A172 (cell line): Measurements from ENCODE around the gene CEP85. TPM values are rescaled to one million over a fixed set of nuclear protein-coding genes. Genes with fewer than 3 reads are reported as not detected.
A peak's percentile ranks its signal among the peaks of the same experiment; 100 is the strongest.

Experiments
- DNase-seq: peaks from one replicate; pipeline ENCODE4 v3.0.0-alpha.2; 2015; ENCODE audit warnings: low spot score
- total RNA-seq: library from RNA; depleted of rRNA; stranded (reverse); fragments of >200 nt; shearing (Covaris generic); gene quantifications from 2 replicates; pipeline ENCODE4 v1.2.3, GENCODE V29; 2014; rRNA removed

Gene CEP85
- total RNA-seq, 1 experiment from 2014 or later, result 18.0 TPM

GRCh38 chr1:26315874-26316850 is 82.2 kb downstream of the CEP85 start:
- no peak for DNase-seq

- no peak for DNase-seq
These were observed 83.1 kb downstream of the CEP85 start for GRCh38 chr1:26317146-26317545.

- no peak for DNase-seq
These were observed 83.8 kb downstream of the CEP85 start, which contains the start of gene CD52 for GRCh38 chr1:26317612-26318337. TSS of gene CD52 (plus strand) at chr1:26317958. CDS start at chr1:26318018, 60 bp downstream.

- no peak for DNase-seq
These were observed 84.5 kb downstream of the CEP85 start for GRCh38 chr1:26318338-26319064.

- no peak for DNase-seq
These were observed 86.9 kb downstream of the CEP85 start for GRCh38 chr1:26320896-26321295.

GRCh38 chr1:26321315-26322041 is 87.5 kb downstream of the CEP85 start:
- peak; percentile 63 for DNase-seq

- DNase-seq, result no peak
These were observed 88.0 kb downstream of the CEP85 start for GRCh38 chr1:26322042-26322331.

- DNase-seq, result no peak
These were observed 89.4 kb downstream of the CEP85 start for GRCh38 chr1:26323382-26323781.

GRCh38 chr1:26324550-26324949 is 90.5 kb downstream of the CEP85 start:
- no peak for DNase-seq

- no peak for DNase-seq
These were observed 94.0 kb downstream of the CEP85 start for GRCh38 chr1:26327956-26328362.

Other genes with a start within 250 kb of the CEP85 start
- gene PAFAH2, start 236.1 kb upstream of the CEP85 start, total RNA-seq, result 8.5 and 13.0 TPM in 2 replicates
- 0.17 TPM in 1 of 2 replicates, not detected in the other for gene EXTL1, start 212.4 kb upstream of the CEP85 start, total RNA-seq
- not detected in 2 replicates for gene SLC30A2, start 188.1 kb upstream of the CEP85 start, total RNA-seq
- not detected in 2 replicates for gene TRIM63, start 166.6 kb upstream of the CEP85 start, total RNA-seq
- gene PDIK1L, start 122.4 kb upstream of the CEP85 start, total RNA-seq, result 4.4 and 6.1 TPM in 2 replicates
- 0.62 TPM in 1 of 2 replicates, not detected in the other for gene FAM110D, start 75.1 kb upstream of the CEP85 start, total RNA-seq
- not detected in 2 replicates for gene C1orf232, start 65.2 kb upstream of the CEP85 start, total RNA-seq
- 12.9 and 18.1 TPM in 2 replicates for gene ZNF593, start 64.3 kb upstream of the CEP85 start, total RNA-seq
- gene ZNF593OS, start 62.4 kb upstream of the CEP85 start, total RNA-seq, result not detected in 2 replicates
- gene CNKSR1, start 56.7 kb upstream of the CEP85 start, total RNA-seq, result not detected in 2 replicates
- gene CATSPER4, start 43.6 kb upstream of the CEP85 start, total RNA-seq, result not detected in 2 replicates
- gene SH3BGRL3, start 45.9 kb downstream of the CEP85 start, total RNA-seq, result 71.8 and 77.5 TPM in 2 replicates
- gene UBXN11, start 72.4 kb downstream of the CEP85 start, total RNA-seq, result 2.9 and 7.6 TPM in 2 replicates
- not detected in 2 replicates for gene CD52, start 83.8 kb downstream of the CEP85 start, total RNA-seq
- 0.02 and 0.17 TPM in 2 replicates for gene CRYBG2, start 119.9 kb downstream of the CEP85 start, total RNA-seq
- gene ZNF683, start 138.6 kb downstream of the CEP85 start, total RNA-seq, result not detected in 2 replicates
- gene LIN28A, start 176.6 kb downstream of the CEP85 start, total RNA-seq, result not detected in 2 replicates
- gene DHDDS, start 198.1 kb downstream of the CEP85 start, total RNA-seq, result 36.1 and 61.3 TPM in 2 replicates
- 470 and 477 TPM in 2 replicates for gene HMGN2, start 238.2 kb downstream of the CEP85 start, total RNA-seq